ENCODE results near the gene ZHX3. TPM values are rescaled to one million over a fixed set of nuclear protein-coding genes. Genes with fewer than 3 reads are reported as not detected.
A peak's percentile ranks its signal among the peaks of the same experiment; 100 is the strongest.

The ZHX3 gene
- total and polyA plus RNA-seq, 2 donors (not counting 1 experiment from before 2014, with no cell fraction given): 27.7 to 28.0 TPM

DNA sequence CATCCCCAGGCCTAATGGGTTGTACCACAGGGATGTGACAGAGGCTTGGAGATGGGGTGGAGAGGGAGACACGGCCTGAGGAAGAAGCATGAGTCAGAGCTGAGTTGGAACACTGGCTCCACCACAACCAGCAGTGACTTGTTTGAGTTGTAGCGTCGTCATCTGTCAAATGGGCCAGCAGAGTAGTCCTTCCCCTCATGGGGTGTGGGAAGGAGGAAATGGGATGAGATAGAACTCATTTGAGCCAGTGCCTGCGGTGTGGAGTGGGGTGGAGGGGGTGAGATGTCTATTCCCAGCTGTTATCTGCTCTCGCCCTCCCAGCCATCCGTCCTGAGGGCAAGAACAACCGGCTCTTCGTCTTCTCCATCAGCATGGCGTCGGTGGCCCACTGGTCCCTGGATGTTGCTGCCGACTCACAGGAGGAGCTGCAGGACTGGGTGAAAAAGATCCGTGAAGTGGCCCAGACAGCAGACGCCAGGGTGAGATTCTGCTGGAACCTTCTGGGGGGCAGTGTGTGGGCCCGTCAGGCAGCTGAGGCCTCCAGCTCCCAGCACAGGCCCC, 147.7 kb downstream of the ZHX3 start:
- Histone ChIP-seq H3K4me2 (ENCODE audit: extremely low read depth, insufficient read depth, low read length) (no peak overlapping the region), H3K4me3 (replicated peaks in 1 of 4; ENCODE audit: control extremely low read depth in 1 of 4, insufficient read depth in 1 of 4, low read depth in 3 of 4, low read length in 4 of 4) (no peak overlapping the region), H3K9ac (ENCODE audit: insufficient read depth, low read length) (no peak overlapping the region), H3K36me3 (ENCODE audit: control insufficient read depth, insufficient read depth, low read length) (peaks cover 36% of the 10 kb centered on the region), H3K9me3 (ENCODE audit: control insufficient read depth, insufficient read depth, low read depth, low read length) (no peaks in the 10 kb centered on the region), H3K27me3 (ENCODE audit: control insufficient read depth, insufficient read depth, low read length) (no peaks in the 10 kb centered on the region), H3K27ac (ENCODE audit: insufficient read depth, low read length) (no peak overlapping the region), H4K20me1 (ENCODE audit: control insufficient read depth, extremely low read depth, insufficient read depth, low read length) (no peaks in the 10 kb centered on the region), H3K4me1 (ENCODE audit: control insufficient read depth, extremely low read depth, insufficient read depth, low read length) (peaks cover 10% of the 10 kb centered on the region), H2AFZ (ENCODE audit: low read length) (no peak overlapping the region), H3K79me2 (ENCODE audit: control insufficient read depth, insufficient read depth, low read length) (no peaks in the 10 kb centered on the region)
- TF ChIP-seq EZH2 (IDR thresholded peaks at IDR 0.05; ENCODE audit: low read length, missing control alignments): no peak
- no peak for TF ChIP-seq CTCF (conservative IDR thresholded peaks at IDR 0.05 in 1 of 2, IDR thresholded peaks at IDR 0.05 in 1 of 2; ENCODE audit: low read depth in 1 of 2, low read length in 2 of 2)
- DNase-seq (ENCODE audit: low read depth in 2 of 2): peak; percentile 48 to 77

- H3K79me2 ChIP-seq (ENCODE audit: control insufficient read depth, insufficient read depth, low read length): no peaks in the 10 kb centered on the region
- no peak overlapping the region for H3K4me2 ChIP-seq (ENCODE audit: extremely low read depth, insufficient read depth, low read length)
- H3K27ac ChIP-seq (ENCODE audit: insufficient read depth, low read length): no peak overlapping the region
- H3K27me3 ChIP-seq (ENCODE audit: control insufficient read depth, insufficient read depth, low read length): no peaks in the 10 kb centered on the region
- no peaks in the 10 kb centered on the region for H3K9me3 ChIP-seq (ENCODE audit: control insufficient read depth, insufficient read depth, low read depth, low read length)
- no peak overlapping the region for H3K9ac ChIP-seq (ENCODE audit: insufficient read depth, low read length)
- no peak overlapping the region for H3K4me3 ChIP-seq (replicated peaks in 1 of 4; ENCODE audit: control extremely low read depth in 1 of 4, insufficient read depth in 1 of 4, low read depth in 3 of 4, low read length in 4 of 4)
- no peak overlapping the region for H2AFZ ChIP-seq (ENCODE audit: low read length)
- TF ChIP-seq CTCF (conservative IDR thresholded peaks at IDR 0.05 in 1 of 2, IDR thresholded peaks at IDR 0.05 in 1 of 2; ENCODE audit: low read depth in 1 of 2, low read length in 2 of 2) (no peak), EZH2 (IDR thresholded peaks at IDR 0.05; ENCODE audit: low read length, missing control alignments) (no peak)
- H3K36me3 ChIP-seq (ENCODE audit: control insufficient read depth, insufficient read depth, low read length): peaks cover 37% of the 10 kb centered on the region
- peaks cover 7% of the 10 kb centered on the region for H3K4me1 ChIP-seq (ENCODE audit: control insufficient read depth, extremely low read depth, insufficient read depth, low read length)
- H4K20me1 ChIP-seq (ENCODE audit: control insufficient read depth, extremely low read depth, insufficient read depth, low read length): no peaks in the 10 kb centered on the region
- no peak for DNase-seq (ENCODE audit: low read depth in 2 of 2)
Measured at GRCh38 chr20:41169162-41169690, 148.3 kb downstream of the ZHX3 start.

DNA sequence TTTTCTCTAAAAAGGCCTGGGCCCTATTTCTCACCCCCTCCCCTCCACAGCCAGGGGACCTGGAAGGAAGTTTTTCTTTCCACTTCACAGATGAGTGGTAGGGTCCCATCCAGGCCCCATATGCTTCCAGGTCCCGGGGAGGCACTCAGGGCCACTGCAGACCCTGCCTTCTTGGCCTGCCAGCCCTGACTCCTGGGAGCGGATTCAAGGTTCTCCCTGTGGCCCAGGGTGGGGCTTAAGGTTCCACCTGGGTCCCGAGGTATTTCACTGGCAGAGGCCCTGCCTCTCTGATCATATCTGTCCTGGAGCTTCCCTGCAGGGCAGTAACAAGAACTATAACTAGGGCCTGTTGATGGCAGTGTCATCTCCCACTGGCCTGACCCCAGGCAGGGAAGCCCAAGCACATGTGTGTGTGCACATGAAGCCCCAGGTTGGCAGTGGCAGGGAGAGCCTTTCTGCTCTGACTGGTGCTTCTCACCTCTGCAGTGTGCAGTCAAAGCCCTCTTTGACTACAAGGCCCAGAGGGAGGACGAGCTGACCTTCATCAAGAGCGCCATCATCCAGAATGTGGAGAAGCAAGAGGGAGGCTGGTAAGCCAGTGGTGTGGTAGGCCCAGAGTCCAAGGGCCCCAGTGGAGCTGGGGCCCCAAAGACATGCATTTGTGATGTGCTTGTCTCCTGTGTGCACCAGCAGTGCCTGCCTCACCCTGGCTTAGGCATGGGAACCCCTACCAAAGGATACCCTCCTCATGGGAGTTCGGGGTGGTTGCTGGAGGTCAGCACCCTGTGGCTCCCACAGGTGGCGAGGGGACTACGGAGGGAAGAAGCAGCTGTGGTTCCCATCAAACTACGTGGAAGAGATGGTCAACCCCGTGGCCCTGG, 149.0 kb downstream of the ZHX3 start:
- H4K20me1 ChIP-seq (ENCODE audit: control insufficient read depth, extremely low read depth, insufficient read depth, low read length): no peaks in the 10 kb centered on the region
- peaks cover 39% of the 10 kb centered on the region for H3K36me3 ChIP-seq (ENCODE audit: control insufficient read depth, insufficient read depth, low read length)
- DNase-seq (ENCODE audit: low read depth in 2 of 2): no peak
- H3K27ac ChIP-seq (ENCODE audit: insufficient read depth, low read length): no peak overlapping the region
- no peak overlapping the region for H2AFZ ChIP-seq (ENCODE audit: low read length)
- no peak overlapping the region for H3K4me2 ChIP-seq (ENCODE audit: extremely low read depth, insufficient read depth, low read length)
- peaks cover 7% of the 10 kb centered on the region for H3K4me1 ChIP-seq (ENCODE audit: control insufficient read depth, extremely low read depth, insufficient read depth, low read length)
- TF ChIP-seq EZH2 (IDR thresholded peaks at IDR 0.05; ENCODE audit: low read length, missing control alignments) (no peak), CTCF (conservative IDR thresholded peaks at IDR 0.05 in 1 of 2, IDR thresholded peaks at IDR 0.05 in 1 of 2; ENCODE audit: low read depth in 1 of 2, low read length in 2 of 2) (no peak)
- no peaks in the 10 kb centered on the region for H3K79me2 ChIP-seq (ENCODE audit: control insufficient read depth, insufficient read depth, low read length)
- H3K27me3 ChIP-seq (ENCODE audit: control insufficient read depth, insufficient read depth, low read length): no peaks in the 10 kb centered on the region
- H3K4me3 ChIP-seq (replicated peaks in 1 of 4; ENCODE audit: control extremely low read depth in 1 of 4, insufficient read depth in 1 of 4, low read depth in 3 of 4, low read length in 4 of 4): no peak overlapping the region
- H3K9me3 ChIP-seq (ENCODE audit: control insufficient read depth, insufficient read depth, low read depth, low read length): no peaks in the 10 kb centered on the region
- no peak overlapping the region for H3K9ac ChIP-seq (ENCODE audit: insufficient read depth, low read length)
